GM23338 (cell line): ENCODE measurements around the gene LARP7. TPM values are rescaled to one million over a fixed set of nuclear protein-coding genes. Genes with fewer than 3 reads are reported as not detected.

ENCODE experiments used
- ATAC-seq: fragments of 200-7000 bp; cut with Tn5 transposase; 3 replicates; pipeline ENCODE4 v1.9.1; 2020
- DNase-seq: peaks from one replicate; pipeline ENCODE4 v3.0.0-alpha.2; 2015; ENCODE audit warnings: low spot score
- H2AFZ ChIP-seq: fragments of 200-600 bp; sonication (generic); 2 replicates; pipeline ENCODE4 v1.8.0; 2016; ENCODE audit warnings: antibody characterized with exemption, mild to moderate bottlenecking, moderate library complexity
- H3F3A ChIP-seq: fragments of 200-600 bp; sonication (generic); replicated peaks from 2 replicates; pipeline ENCODE4 v1.8.0; 2017; ENCODE audit warnings: antibody characterized with exemption, mixed run types, low read depth
- H3K27ac ChIP-seq: fragments of 200-600 bp; sonication (generic); 2 replicates; pipeline ENCODE4 v1.6.1; 2016; ENCODE audit warnings: low read depth
- H3K27me3 ChIP-seq: fragments of 200-600 bp; sonication (generic); 2 replicates; pipeline ENCODE4 v1.8.0; 2016; ENCODE audit warnings: mild to moderate bottlenecking, mixed run types, moderate library complexity; ENCODE audit not compliant: insufficient read depth
- H3K36me3 ChIP-seq: fragments of 200-600 bp; sonication (generic); 2 replicates; pipeline ENCODE4 v1.8.0; 2016; ENCODE audit warnings: mild to moderate bottlenecking; ENCODE audit not compliant: insufficient read depth
- H3K4me1 ChIP-seq: fragments of 200-600 bp; sonication (generic); 2 replicates; pipeline ENCODE4 v1.8.0; 2016; ENCODE audit warnings: mild to moderate bottlenecking, moderate library complexity; ENCODE audit not compliant: insufficient read depth
- H3K4me2 ChIP-seq: fragments of 200-600 bp; sonication (generic); 2 replicates; pipeline ENCODE4 v1.7.1; 2017; ENCODE audit warnings: mixed run types
- H3K4me3 ChIP-seq: fragments of 200-600 bp; sonication (generic); 2 replicates; pipeline ENCODE4 v1.6.1; 2016; ENCODE audit warnings: mixed run types
- H3K79me2 ChIP-seq: fragments of 200-600 bp; sonication (generic); replicated peaks from 2 replicates; pipeline ENCODE4 v1.8.0; 2017; ENCODE audit warnings: mild to moderate bottlenecking; ENCODE audit not compliant: insufficient read depth
- H3K9me2 ChIP-seq: fragments of 200-600 bp; sonication (generic); 2 replicates; pipeline ENCODE4 v1.8.0; 2017; ENCODE audit not compliant: insufficient read depth
- H4K20me1 ChIP-seq: fragments of 200-600 bp; sonication (generic); replicated peaks from 2 replicates; pipeline ENCODE4 v1.8.0; 2017; ENCODE audit warnings: mild to moderate bottlenecking; ENCODE audit not compliant: insufficient read depth
- H3K27ac Mint-ChIP-seq: 2 replicates; pipeline ENCODE4 v1.8.0; 2020; ENCODE audit warnings: inconsistent platforms, mild to moderate bottlenecking, moderate library complexity, mixed read lengths
- H3K27me3 Mint-ChIP-seq: 3 replicates; pipeline ENCODE4 v1.8.0; 2022; ENCODE audit warnings: low read depth, mild to moderate bottlenecking, moderate library complexity, mixed read lengths, inconsistent platforms; ENCODE audit not compliant: insufficient read depth, poor library complexity
- H3K36me3 Mint-ChIP-seq: 3 replicates; pipeline ENCODE4 v1.8.0; 2021; ENCODE audit warnings: low read depth, mild to moderate bottlenecking, inconsistent platforms, moderate library complexity, mixed read lengths
- H3K4me1 Mint-ChIP-seq: 3 replicates; pipeline ENCODE4 v1.8.0; 2020; ENCODE audit warnings: mild to moderate bottlenecking, inconsistent platforms, mixed read lengths
- H3K4me3 Mint-ChIP-seq: 3 replicates; pipeline ENCODE4 v1.8.0; 2021; ENCODE audit warnings: moderate library complexity, mild to moderate bottlenecking, inconsistent platforms, mixed read lengths
- H3K9me3 Mint-ChIP-seq: 3 replicates; pipeline ENCODE4 v1.8.0; 2020; ENCODE audit warnings: moderate library complexity, mild to moderate bottlenecking, inconsistent platforms, mixed read lengths
- CREB1 ChIP-seq: fragments of 250-450 bp; sonication (Bioruptor Pico); IDR thresholded peaks from 2 replicates; pipeline ENCODE4 v1.5.0; 2020; ENCODE audit warnings: low read depth, mild to moderate bottlenecking, moderate library complexity
- CTCF ChIP-seq, 2 experiments: fragments of 200-600 bp in 1 of 2; sonication (generic) in 1 of 2; conservative IDR thresholded peaks; 2 replicates each; pipeline versions ENCODE4 v1.5.1 to v1.6.1; 2016 to 2017; ENCODE audit warnings: antibody characterized with exemption in 2 of 2, low read depth in 2 of 2, mild to moderate bottlenecking in 2 of 2, moderate library complexity in 1 of 2
- EZH2 ChIP-seq: fragments of 200-600 bp; sonication (generic); IDR thresholded peaks from one replicate; pipeline ENCODE4 v1.8.0; 2017; ENCODE audit warnings: antibody characterized with exemption, mild to moderate bottlenecking, low read depth; ENCODE audit not compliant: unreplicated experiment
- JUNB ChIP-seq: IDR thresholded peaks from one replicate; pipeline ENCODE4 v1.6.1; 2016; ENCODE audit warnings: antibody characterized with exemption; ENCODE audit not compliant: unreplicated experiment
- POLR2AphosphoS5 ChIP-seq: IDR thresholded peaks from 2 replicates; pipeline ENCODE4 v1.6.1; 2016; ENCODE audit warnings: antibody characterized with exemption, low read depth
- ZNF462 ChIP-seq: fragments of 250-450 bp; sonication (Bioruptor Pico); IDR thresholded peaks from 2 replicates; pipeline ENCODE4 v1.5.0; 2020; ENCODE audit warnings: mild to moderate bottlenecking, moderate library complexity
- polyA plus RNA-seq: library from polyadenylated mRNA; unstranded; fragments of >200 nt; fragmentation: Nextera tagmentation; extraction: Ambion mirVana; gene quantifications from 2 replicates; pipeline ENCODE4 v1.2.1, GENCODE V29; 2016
- total RNA-seq: library from RNA; depleted of rRNA; stranded (reverse); fragments of >200 nt; shearing (Covaris generic); gene quantifications from 2 replicates; pipeline ENCODE4 v1.2.3, GENCODE V29; 2014

LARP7 gene
- total and polyA plus RNA-seq, 2 experiments from 2014 or later: 25.8 to 157 TPM

- Histone ChIP-seq H3K4me1 (peaks cover 3% of the 10 kb centered on the region; the same call in 1 of the 2 replicates), H4K20me1 (no peaks in the 10 kb centered on the region), H3K4me2 (no peak overlapping the region), H3K36me3 (no peaks in the 10 kb centered on the region), H3K27ac (no peak overlapping the region), H3F3A (0 out of 2 replicates have a peak, but pooled peaks cover 4% of the 10 kb centered on the region), H3K4me3 (no peak overlapping the region), H3K27me3 (no peaks in the 10 kb centered on the region), H3K79me2 (no peaks in the 10 kb centered on the region), H3K9me2 (no peaks in the 10 kb centered on the region), H2AFZ (peak overlapping the region; percentile 80; the same call in 1 of the 2 replicates)
- H3K27ac Mint-ChIP-seq: no peak overlapping the region
- TF ChIP-seq POLR2AphosphoS5 (no peak), CTCF (conservative IDR thresholded peaks at IDR 0.05; ENCODE audit: low read depth in 2 of 2) (no peak), ZNF462 (CRISPR knock-in tag) (no peak), JUNB (no peak), EZH2 (no peak), CREB1 (CRISPR knock-in tag) (no peak)
- no peak for DNase-seq
- no peaks in the 10 kb centered on the region for H3K36me3 Mint-ChIP-seq
- H3K9me3 Mint-ChIP-seq: no peaks in the 10 kb centered on the region
- ATAC-seq: no peak
- H3K4me1 Mint-ChIP-seq: peaks cover 10% of the 10 kb centered on the region
- H3K27me3 Mint-ChIP-seq: no peaks in the 10 kb centered on the region
- H3K4me3 Mint-ChIP-seq: no peak overlapping the region
Observed at GRCh38 chr4:112668131-112668530, 31.2 kb downstream of the LARP7 start.
